DOHH2 (cell line): Measurements from ENCODE around the gene POP4.

Experiments
- H3F3A ChIP-seq: fragments of 200-600 bp; sonication (generic), shearing (Covaris generic); 2 replicates; pipeline ENCODE4 v1.6.0; 2016; ENCODE audit warnings: antibody characterized with exemption, mild to moderate bottlenecking; ENCODE audit not compliant: control insufficient read depth, insufficient read depth
- H3K27ac ChIP-seq: fragments of 200-600 bp; sonication (generic); 2 replicates; pipeline ENCODE4 v1.5.1; 2014; ENCODE audit warnings: low read depth, mild to moderate bottlenecking, low read length, moderate library complexity
- H3K27me3 ChIP-seq: fragments of 200-600 bp; sonication (generic); 2 replicates; pipeline ENCODE4 v1.6.1; 2014; ENCODE audit warnings: mild to moderate bottlenecking, low read length, mixed read lengths; ENCODE audit not compliant: control insufficient read depth
- H3K36me3 ChIP-seq: fragments of 200-600 bp; sonication (generic); 2 replicates; pipeline ENCODE4 v1.6.1; 2014; ENCODE audit warnings: mild to moderate bottlenecking, low read length, moderate library complexity, mixed read lengths; ENCODE audit not compliant: control insufficient read depth
- H3K4me1 ChIP-seq: fragments of 200-600 bp; sonication (generic); 2 replicates; pipeline ENCODE4 v1.6.1; 2014; ENCODE audit warnings: mild to moderate bottlenecking, low read length, mixed read lengths; ENCODE audit not compliant: control insufficient read depth
- H3K4me2 ChIP-seq: fragments of 200-600 bp; sonication (generic); 2 replicates; pipeline ENCODE4 v1.6.0; 2014; ENCODE audit warnings: mild to moderate bottlenecking, low read length, moderate library complexity
- H3K4me3 ChIP-seq: fragments of 200-600 bp; sonication (generic); 2 replicates; pipeline ENCODE4 v1.5.1; 2014; ENCODE audit warnings: mild to moderate bottlenecking, low read length, mixed read lengths
- H3K79me2 ChIP-seq: fragments of 200-600 bp; sonication (generic); 2 replicates; pipeline ENCODE4 v1.6.1; 2014; ENCODE audit warnings: mild to moderate bottlenecking, low read length, mixed read lengths; ENCODE audit not compliant: control insufficient read depth
- H3K9me2 ChIP-seq: fragments of 200-600 bp; sonication (generic); replicated peaks from 2 replicates; pipeline ENCODE4 v1.6.1; 2014; ENCODE audit warnings: mild to moderate bottlenecking, low read length, mixed read lengths; ENCODE audit not compliant: control insufficient read depth
- H3K9me3 ChIP-seq: fragments of 200-600 bp; sonication (generic); 2 replicates; pipeline ENCODE4 v1.6.1; 2014; ENCODE audit warnings: antibody characterized with exemption, low read length, mixed read lengths; ENCODE audit not compliant: control insufficient read depth, insufficient read depth
- H4K20me1 ChIP-seq: fragments of 200-600 bp; sonication (generic); 2 replicates; pipeline ENCODE4 v1.6.0; 2014; ENCODE audit warnings: low read depth, mild to moderate bottlenecking, antibody characterized with exemption, low read length, moderate library complexity; ENCODE audit not compliant: control insufficient read depth, insufficient read depth
- CTCF ChIP-seq: fragments of 200-600 bp; sonication (generic); IDR thresholded peaks from one replicate; pipeline ENCODE4 v1.5.1; 2014; ENCODE audit warnings: antibody characterized with exemption, mild to moderate bottlenecking, low read depth, low read length; ENCODE audit not compliant: poor library complexity, severe bottlenecking
- EZH2phosphoT487 ChIP-seq: fragments of 200-600 bp; sonication (generic); IDR thresholded peaks from 2 replicates; pipeline ENCODE4 v1.6.1; 2017; ENCODE audit warnings: borderline replicate concordance, mild to moderate bottlenecking, antibody characterized with exemption, low read length, moderate library complexity, mixed read lengths

The POP4 gene

GRCh38 chr19:29615891-29616425, 9.9 kb downstream of the POP4 start:
- peaks cover 6% of the 10 kb centered on the region for H3K4me1 ChIP-seq
- TF ChIP-seq CTCF = no peak
- TF ChIP-seq EZH2phosphoT487 = no peak
- H3K9me2 ChIP-seq = no peaks in the 10 kb centered on the region
- no peaks in the 10 kb centered on the region for H4K20me1 ChIP-seq
- no peaks in the 10 kb centered on the region for H3K27me3 ChIP-seq
- no peaks in the 10 kb centered on the region for H3K9me3 ChIP-seq
- no peak overlapping the region for H3K27ac ChIP-seq
- no peaks in the 10 kb centered on the region for H3F3A ChIP-seq
- no peak overlapping the region for H3K4me2 ChIP-seq
- peaks cover 50% of the 10 kb centered on the region for H3K36me3 ChIP-seq
- no peaks in the 10 kb centered on the region for H3K79me2 ChIP-seq
- no peak overlapping the region for H3K4me3 ChIP-seq

- 0 out of 2 replicates have a peak, but pooled peaks cover 3% of the 10 kb centered on the region for H3K27me3 ChIP-seq
- no peaks in the 10 kb centered on the region for H3K9me3 ChIP-seq
- no peaks in the 10 kb centered on the region; the same call in 1 of the 2 replicates for H3K4me1 ChIP-seq
- no peak overlapping the region for H3K27ac ChIP-seq
- no peak overlapping the region for H3K4me2 ChIP-seq
- H3K79me2 ChIP-seq = no peaks in the 10 kb centered on the region
- no peak for TF ChIP-seq CTCF
- TF ChIP-seq EZH2phosphoT487 = no peak
- H3K36me3 ChIP-seq = peaks cover 44% of the 10 kb centered on the region
- H3F3A ChIP-seq = no peaks in the 10 kb centered on the region
- no peak overlapping the region for H3K4me3 ChIP-seq
- no peaks in the 10 kb centered on the region for H3K9me2 ChIP-seq
- H4K20me1 ChIP-seq = no peaks in the 10 kb centered on the region
These were observed 10.5 kb downstream of the POP4 start for GRCh38 chr19:29616541-29616940.

- no peaks in the 10 kb centered on the region for H3F3A ChIP-seq
- no peaks in the 10 kb centered on the region for H4K20me1 ChIP-seq
- no peak overlapping the region for H3K4me2 ChIP-seq
- H3K9me3 ChIP-seq = no peaks in the 10 kb centered on the region
- H3K9me2 ChIP-seq = no peaks in the 10 kb centered on the region
- TF ChIP-seq EZH2phosphoT487 = no peak
- TF ChIP-seq CTCF = no peak
- no peaks in the 10 kb centered on the region for H3K79me2 ChIP-seq
- 0 out of 2 replicates have a peak, but pooled peaks cover 11% of the 10 kb centered on the region for H3K27me3 ChIP-seq
- H3K36me3 ChIP-seq = peaks cover 33% of the 10 kb centered on the region
- no peak overlapping the region for H3K4me3 ChIP-seq
- H3K4me1 ChIP-seq = no peaks in the 10 kb centered on the region
- no peak overlapping the region for H3K27ac ChIP-seq
These were observed 11.5 kb downstream of the POP4 start for GRCh38 chr19:29617366-29618266.
